H1 (cell line): Measurements from ENCODE around the gene UBL4A. TPM values are rescaled to one million over a fixed set of nuclear protein-coding genes. Genes with fewer than 3 reads are reported as not detected.

Experiments used
- CTCF ChIA-PET: fragments of 300-600 bp; sonication (Branson Sonifier 250); formaldehyde crosslinking; loops from one replicate; lab custom pipeline; 2021; ENCODE audit not compliant: partially characterized antibody; lab: Charles Lee
- POLR2A ChIA-PET: fragments of 300-600 bp; sonication (Branson Sonifier 250); formaldehyde crosslinking; loops from one replicate; lab custom pipeline; 2021; ENCODE audit warnings: inconsistent platforms; ENCODE audit not compliant: partially characterized antibody; lab: Charles Lee
- DNase-seq, 2 experiments: peaks; one replicate each; pipeline versions ENCODE4 v3.0.0 to v3.0.0-alpha.2; 2010 to 2022; ENCODE audit warnings: low spot score in 2 of 2, low read depth in 1 of 2, mixed read lengths in 1 of 2
- FAIRE-seq: peaks from 2 replicates; lab custom pipeline; 2011; peaks lifted over from hg19 to GRCh38; lab: Jason Lieb, UNC
- H2AFZ ChIP-seq: 2 replicates; pipeline ENCODE4 v1.8.1; 2012; ENCODE audit warnings: low read length, inconsistent platforms
- H2AK5ac ChIP-seq: 2 replicates; pipeline ENCODE4 v1.6.1; 2013; ENCODE audit warnings: low read depth, low read length
- H2BK120ac ChIP-seq: replicated peaks from 2 replicates; pipeline ENCODE3; 2013; ENCODE audit warnings: low read depth, low read length, inconsistent platforms
- H2BK12ac ChIP-seq: 2 replicates; pipeline ENCODE4 v1.6.1; 2013; ENCODE audit warnings: low read depth, low read length
- H2BK15ac ChIP-seq: 2 replicates; pipeline ENCODE4 v1.6.1; 2013; ENCODE audit warnings: low read length
- H2BK20ac ChIP-seq: 2 replicates; pipeline ENCODE4 v1.6.1; 2013; ENCODE audit warnings: low read length
- H2BK5ac ChIP-seq: 2 replicates; pipeline ENCODE4 v1.6.1; 2013; ENCODE audit warnings: low read depth, low read length
- H3K14ac ChIP-seq: 2 replicates; pipeline ENCODE4 v1.6.1; 2013; ENCODE audit warnings: inconsistent platforms; ENCODE audit not compliant: insufficient read length
- H3K18ac ChIP-seq: 2 replicates; pipeline ENCODE4 v1.6.1; 2013; ENCODE audit warnings: low read length; ENCODE audit errors: extremely low read depth
- H3K23ac ChIP-seq: 2 replicates; pipeline ENCODE4 v1.6.1; 2013; ENCODE audit warnings: inconsistent platforms; ENCODE audit not compliant: insufficient read length
- H3K23me2 ChIP-seq: 2 replicates; pipeline ENCODE4 v1.6.1; 2013; ENCODE audit warnings: low read depth, low read length
- H3K27ac ChIP-seq: 2 replicates; pipeline ENCODE4 v1.6.1; 2011; ENCODE audit warnings: low read depth, low read length, inconsistent platforms
- H3K27me3 ChIP-seq, 4 experiments: replicated peaks in 1 of 4; 1 replicate in 1 of 4; 2 replicates in 3 of 4; pipeline versions ENCODE4 v1.6.1 to v1.8.1; 2011 to 2013; ENCODE audit warnings: low read length in 3 of 4, mild to moderate bottlenecking in 3 of 4, inconsistent platforms in 2 of 4, mixed read lengths in 2 of 4, moderate library complexity in 1 of 4; ENCODE audit not compliant: control insufficient read depth in 3 of 4, insufficient read depth in 3 of 4; ENCODE audit errors: extremely low read depth in 1 of 4
- H3K36me3 ChIP-seq, 4 experiments: 2 replicates each; pipeline versions ENCODE4 v1.6.1 to v1.8.1; 2011 to 2013; ENCODE audit warnings: mild to moderate bottlenecking in 4 of 4, low read length in 3 of 4, moderate library complexity in 2 of 4, control low read depth in 1 of 4, inconsistent platforms in 1 of 4; ENCODE audit not compliant: insufficient read depth in 4 of 4, control insufficient read depth in 2 of 4
- H3K4ac ChIP-seq: replicated peaks from 2 replicates; pipeline ENCODE3; 2013; ENCODE audit warnings: low read length, low read depth, mixed read lengths, inconsistent platforms; ENCODE audit not compliant: insufficient read length
- H3K4me1 ChIP-seq, 4 experiments: replicated peaks in 1 of 4; 1 replicate in 1 of 4; 2 replicates in 3 of 4; pipeline versions ENCODE4 v1.6.1 to v1.8.1; 2011 to 2013; ENCODE audit warnings: low read length in 3 of 4, inconsistent platforms in 2 of 4, mixed read lengths in 1 of 4; ENCODE audit not compliant: insufficient read depth in 4 of 4, control insufficient read depth in 3 of 4
- H3K4me2 ChIP-seq, 2 experiments: 2 replicates each; pipeline versions ENCODE4 v1.6.1 to v1.8.1; 2011 to 2013; ENCODE audit warnings: low read depth in 2 of 2, low read length in 2 of 2, control low read depth in 1 of 2, inconsistent platforms in 1 of 2, mild to moderate bottlenecking in 1 of 2; ENCODE audit not compliant: insufficient read depth in 1 of 2
- H3K4me3 ChIP-seq, 4 experiments: fragments of 200-600, 300-600 bp in 1 of 4; sonication (generic), shearing (Covaris generic), sonication (Bioruptor Twin) in 1 of 4; 2 replicates each; pipeline versions ENCODE4 v1.5.1 to v1.8.1; 2011 to 2016; ENCODE audit warnings: low read length in 4 of 4, low read depth in 3 of 4, control low read depth in 2 of 4, inconsistent platforms in 2 of 4, mild to moderate bottlenecking in 2 of 4, mixed read lengths in 1 of 4, moderate library complexity in 1 of 4; ENCODE audit not compliant: insufficient read depth in 2 of 4; ENCODE audit errors: extremely low read depth in 1 of 4
- H3K56ac ChIP-seq: replicated peaks from 2 replicates; pipeline ENCODE3; 2013; ENCODE audit warnings: low read depth, mild to moderate bottlenecking, mixed read lengths, low read length, inconsistent platforms; ENCODE audit not compliant: insufficient read length
- H3K79me1 ChIP-seq: 2 replicates; pipeline ENCODE4 v1.6.1; 2013; ENCODE audit warnings: low read depth, low read length, control low read depth
- H3K79me2 ChIP-seq, 2 experiments: 2 replicates each; pipeline versions ENCODE4 v1.6.1 to v1.8.1; 2012 to 2013; ENCODE audit warnings: low read length in 2 of 2, mild to moderate bottlenecking in 2 of 2, inconsistent platforms in 1 of 2; ENCODE audit not compliant: insufficient read depth in 2 of 2, control insufficient read depth in 1 of 2
- H3K9ac ChIP-seq, 4 experiments: replicated peaks in 1 of 4; 1 replicate in 1 of 4; 2 replicates in 3 of 4; pipeline versions ENCODE4 v1.6.1 to v1.8.1; 2011 to 2013; ENCODE audit warnings: low read depth in 3 of 4, low read length in 3 of 4, control low read depth in 2 of 4, mild to moderate bottlenecking in 2 of 4, moderate library complexity in 2 of 4, inconsistent platforms in 1 of 4; ENCODE audit errors: extremely low read depth in 1 of 4
- H3K9me3 ChIP-seq, 2 experiments: 2 replicates each; pipeline versions ENCODE4 v1.6.1 to v1.8.1; 2012 to 2013; ENCODE audit warnings: mild to moderate bottlenecking in 2 of 2, moderate library complexity in 2 of 2, control low read depth in 1 of 2, inconsistent platforms in 1 of 2, low read depth in 1 of 2, low read length in 1 of 2, mixed read lengths in 1 of 2; ENCODE audit not compliant: insufficient read depth in 2 of 2
- H4K20me1 ChIP-seq, 2 experiments: replicated peaks in 1 of 2; 2 replicates each; pipeline versions ENCODE3 to v1.8.1; 2011 to 2013; ENCODE audit warnings: inconsistent platforms in 2 of 2, low read length in 2 of 2, mild to moderate bottlenecking in 1 of 2; ENCODE audit not compliant: insufficient read depth in 2 of 2, control insufficient read depth in 1 of 2
- H4K5ac ChIP-seq: 2 replicates; pipeline ENCODE4 v1.6.1; 2013; ENCODE audit warnings: low read length, low read depth, mixed read lengths, inconsistent platforms; ENCODE audit not compliant: insufficient read length
- H4K8ac ChIP-seq: 2 replicates; pipeline ENCODE4 v1.8.0; 2013; ENCODE audit warnings: mild to moderate bottlenecking, moderate library complexity, low read length, inconsistent platforms; ENCODE audit not compliant: insufficient read depth; ENCODE audit errors: extremely low read depth
- H4K91ac ChIP-seq: replicated peaks from 2 replicates; pipeline ENCODE3; 2013; ENCODE audit warnings: low read length, mixed read lengths, inconsistent platforms; ENCODE audit not compliant: insufficient read length
- E2F6 ChIP-seq: IDR thresholded peaks from 2 replicates; pipeline ENCODE4 v1.6.1; 2012; ENCODE audit warnings: inconsistent platforms
- POLR2A ChIP-seq, 2 experiments: IDR thresholded peaks; 1 replicate in 1 of 2; 2 replicates in 1 of 2; pipeline ENCODE4 v1.6.1; 2011; ENCODE audit warnings: low read depth in 2 of 2, low read length in 2 of 2, mild to moderate bottlenecking in 2 of 2; ENCODE audit errors: control extremely low read depth in 1 of 2
- WGBS, 2 experiments: shearing (Covaris generic) in 1 of 2; methylation state at CpG; one replicate each; pipeline versions ENCODE4 v1.1.6 to v1.1.7; 2013 to 2015; ENCODE audit warnings: low lambda C conversion rate in 2 of 2, mixed read lengths in 2 of 2, inconsistent platforms in 1 of 2, low coverage in 1 of 2, missing lambda C conversion rate in 1 of 2; ENCODE audit not compliant: insufficient replicate concordance in 2 of 2, insufficient coverage in 1 of 2, insufficient read length in 1 of 2; ENCODE audit errors: extremely low coverage in 1 of 2, missing lambda C conversion rate in 1 of 2; 5-methylcytosine and 5-hydroxymethylcytosine counted together
- polyA plus RNA-seq, 7 experiments: library from polyadenylated mRNA; depleted of rRNA in 3 of 7; stranded (reverse) in 5 of 7; unstranded in 2 of 7; fragments of >200 nt in 5 of 7; fragments of 200-250 nt in 2 of 7; gene quantifications; 1 replicate in 5 of 7; 2 replicates in 1 of 7; 4 replicates in 1 of 7; pipeline versions ENCODE4 v1.2.1 to v1.2.3, GENCODE V29; 2011 to 2013; ENCODE audit warnings: missing spikeins in 2 of 7, mixed read lengths in 2 of 7
- total RNA-seq: library from RNA; stranded (reverse); fragmentation: NEBNext Ultra II Directional; extraction: Animal tissue kit (Norgen Biotek cat#: 25700); gene quantifications from 2 replicates; pipeline ENCODE4 v1.2.1, GENCODE V29; 2021

The UBL4A gene
- total and polyA plus RNA-seq, 2 of the 8 experiments (the other 6 are each of a cell fraction or from before 2014, with no cell fraction given): 23.1 to 31.7 TPM

DNA sequence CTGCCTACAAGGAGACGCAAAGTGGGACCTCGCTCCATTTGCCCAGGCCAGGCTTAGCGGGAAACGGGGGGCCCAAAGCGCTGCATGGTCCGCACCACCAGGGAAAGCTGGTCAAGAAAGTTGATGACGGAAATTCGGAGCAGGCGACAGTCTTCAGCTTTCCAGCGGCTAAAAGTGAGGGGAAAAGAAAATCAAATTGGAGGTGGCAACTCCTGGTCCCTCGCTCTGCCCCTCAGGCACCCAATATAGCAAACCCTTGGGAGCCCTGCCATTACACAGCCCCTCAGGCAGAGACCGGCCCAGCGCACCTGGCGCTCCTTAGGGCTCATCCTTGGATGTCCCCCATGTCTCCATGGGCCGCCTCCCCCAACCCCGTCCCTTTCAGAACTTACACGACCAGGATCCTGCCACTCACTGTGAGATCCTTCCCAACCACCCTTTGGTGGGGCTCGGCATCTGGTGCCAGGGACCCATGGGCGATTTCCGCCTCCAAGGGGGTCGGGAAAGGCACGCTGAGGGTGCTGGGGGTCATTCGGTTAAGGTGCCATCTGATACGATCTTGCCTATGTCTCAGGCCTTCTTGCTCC, 8.4 kb downstream of the UBL4A start:
- peak overlapping the region in 1 of 4 experiments; percentile 28; a peak in 1 of 7 replicates for H3K9ac ChIP-seq

More for the DNA sequence above, 8.4 kb downstream of the UBL4A start:
- Histone ChIP-seq H2BK5ac (no peak overlapping the region), H3K27ac (no peak overlapping the region), H4K5ac (no peak overlapping the region), H3K18ac (no peak overlapping the region; the same call in 1 of the 2 replicates), H3K4me2 (peak overlapping the region; percentile 66 to 71), H3K14ac (no peak overlapping the region), H3K4me3 (peak overlapping the region; percentile 45 to 66 (median 55)), H2BK120ac (no peak overlapping the region), H3K56ac (no peak overlapping the region), H4K91ac (no peak overlapping the region), H3K4ac (no peak overlapping the region), H3K79me1 (no peaks in the 10 kb centered on the region), H4K20me1 (no peaks in the 10 kb centered on the region), H3K23me2 (0 out of 2 replicates have a peak, but pooled peaks cover 3% of the 10 kb centered on the region), H4K8ac (no peak overlapping the region), H3K27me3 (no peaks in the 10 kb centered on the region), H3K9me3 (no peaks in the 10 kb centered on the region), H3K36me3 (no peaks in the 10 kb centered on the region; a peak in 1 of 8 replicates), H3K79me2 (no peaks in the 10 kb centered on the region), H3K23ac (no peak overlapping the region), H3K4me1 (peaks cover 0 to 6% (median 0%) of the 10 kb centered on the region in 4 experiments; a peak in 1 of 7 replicates), H2AFZ (no peak overlapping the region), H2BK20ac (no peak overlapping the region), H2BK15ac (no peak overlapping the region), H2AK5ac (no peak overlapping the region), H2BK12ac (no peak overlapping the region)
- FAIRE-seq: no peak
- ChIA-PET CTCF (interaction anchor here (0.6 to 1.1 kb wide), 2 partner anchors 69 to 94 kb away, joined by 3 read pairs; no protein-coding TSS in a partner anchor), POLR2A (interaction anchor here (0.7 to 1.9 kb wide), 11 partner anchors 9 to 80 kb away, joined by 3 to 6 read pairs (median 4); partner anchors contain the start of genes FAM50A, PLXNA3 and SLC10A3)
- WGBS, 2 experiments: 69% methylated on average over 19 of the region's 24 CpGs; no CpG with 5 or more reads in 1 of the 2 experiments
- DNase-seq: no peak
- TF ChIP-seq POLR2A (IDR thresholded peaks at IDR 0.05; ENCODE audit: control extremely low read depth in 1 of 2, low read depth in 2 of 2, low read length in 2 of 2) (no peak), E2F6 (peak; percentile 59; the same call in 1 of the 2 replicates)
